ENCODE data around the gene MSRB1. TPM values are rescaled to one million over a fixed set of nuclear protein-coding genes. Genes with fewer than 3 reads are reported as not detected.

Gene MSRB1
- total and polyA plus RNA-seq, 2 of the 8 experiments (the other 6 are each of a cell fraction or from before 2014, with no cell fraction given): 28.2 to 51.4 TPM

GRCh38 chr16:1918351-1919326 lies 24.4 kb downstream of the MSRB1 start, which contains the start of gene HS3ST6:
TSS of gene HS3ST6 (minus strand) at chr16:1918415. CDS start at chr16:1918323, 92 bp downstream.
- peaks cover 4 to 41% (median 27%) of the 10 kb centered on the region in 4 experiments for H3K4me1 ChIP-seq (replicated peaks in 1 of 4; ENCODE audit: control insufficient read depth in 3 of 4, insufficient read depth in 4 of 4, low read length in 3 of 4)
- no peaks in the 10 kb centered on the region for H3K9me3 ChIP-seq (ENCODE audit: insufficient read depth in 2 of 2, low read depth in 1 of 2, low read length in 1 of 2)
- no peak within 1 kb of the TSS for H3K56ac ChIP-seq (replicated peaks; ENCODE audit: insufficient read length, low read depth, low read length)
- 0 out of 2 replicates have a peak within 1 kb of the TSS, but pooled peaks have one; percentile 48 for H2BK20ac ChIP-seq (ENCODE audit: low read length)
- H4K5ac ChIP-seq (ENCODE audit: insufficient read length, low read depth, low read length): no peak within 1 kb of the TSS
- no peak within 1 kb of the TSS for H2BK5ac ChIP-seq (ENCODE audit: low read depth, low read length)
- H3K4ac ChIP-seq (replicated peaks; ENCODE audit: insufficient read length, low read depth, low read length): peak within 1 kb of the TSS; percentile 62
- H4K20me1 ChIP-seq (replicated peaks in 1 of 2; ENCODE audit: control insufficient read depth in 1 of 2, insufficient read depth in 2 of 2, low read length in 2 of 2): peaks cover 4 to 9% of the 10 kb centered on the region in 2 experiments
- H3K27me3 ChIP-seq (replicated peaks in 1 of 4; ENCODE audit: control insufficient read depth in 3 of 4, extremely low read depth in 1 of 4, insufficient read depth in 3 of 4, low read length in 3 of 4): peaks cover 39 to 89% (median 72%) of the 10 kb centered on the region in 4 experiments
- H3K9ac ChIP-seq (replicated peaks in 1 of 4; ENCODE audit: extremely low read depth in 1 of 4, low read depth in 3 of 4, low read length in 3 of 4): no peak within 1 kb of the TSS
- no peak within 1 kb of the TSS for H2BK120ac ChIP-seq (replicated peaks; ENCODE audit: low read depth, low read length)
- H3K4me2 ChIP-seq (ENCODE audit: insufficient read depth in 1 of 2, low read depth in 2 of 2, low read length in 2 of 2): peak within 1 kb of the TSS; percentile 65 to 88
- CTCF ChIA-PET (ENCODE audit: partially characterized antibody): interaction anchor here (1.2 to 2.2 kb wide), 4 partner anchors 10 to 34 kb away, joined by 3 to 6 read pairs (median 4); no protein-coding TSS in a partner anchor
- no peak within 1 kb of the TSS for H2BK15ac ChIP-seq (ENCODE audit: low read length)
- POLR2A ChIA-PET (ENCODE audit: partially characterized antibody): interaction anchor here (1.0 to 1.6 kb wide), 3 partner anchors 11 to 53 kb away, joined by 4 read pairs; partner anchors contain the start of gene TBL3
- peaks cover 0 to 7% (median 0%) of the 10 kb centered on the region in 4 experiments; a peak in 1 of 8 replicates for H3K36me3 ChIP-seq (ENCODE audit: control insufficient read depth in 2 of 4, insufficient read depth in 4 of 4, low read length in 3 of 4)
- DNase-seq (ENCODE audit: low read depth in 1 of 2, low spot score in 2 of 2): no peak
- peak within 1 kb of the TSS; percentile 24; the same call in 1 of the 2 replicates for H2AK5ac ChIP-seq (ENCODE audit: low read depth, low read length)
- peak within 1 kb of the TSS; percentile 34 to 58 (median 44) for H3K4me3 ChIP-seq (ENCODE audit: extremely low read depth in 1 of 4, insufficient read depth in 2 of 4, low read depth in 3 of 4, low read length in 4 of 4)
- H3K14ac ChIP-seq (ENCODE audit: insufficient read length): no peak within 1 kb of the TSS
- FAIRE-seq: no peak
- no peaks in the 10 kb centered on the region for H3K79me1 ChIP-seq (ENCODE audit: low read depth, low read length)
- H4K91ac ChIP-seq (replicated peaks; ENCODE audit: insufficient read length, low read length): no peak within 1 kb of the TSS
- H2BK12ac ChIP-seq (ENCODE audit: low read depth, low read length): no peak within 1 kb of the TSS
- H3K79me2 ChIP-seq (ENCODE audit: control insufficient read depth in 1 of 2, insufficient read depth in 2 of 2, low read length in 2 of 2): no peaks in the 10 kb centered on the region
- TF ChIP-seq EZH2 (IDR thresholded peaks at IDR 0.05; ENCODE audit: low read depth, low read length, severe bottlenecking) (peak; percentile 64), SUZ12 (IDR thresholded peaks at IDR 0.05; ENCODE audit: low read length) (peak; percentile 67), KDM4A (IDR thresholded peaks at IDR 0.05; ENCODE audit: low read depth, low read length, severe bottlenecking) (peak; percentile 10), POLR2A (IDR thresholded peaks at IDR 0.05; ENCODE audit: control extremely low read depth in 1 of 2, low read depth in 2 of 2, low read length in 2 of 2) (no peak)
- no peak within 1 kb of the TSS for H2AFZ ChIP-seq (ENCODE audit: low read length)
- H3K23me2 ChIP-seq (ENCODE audit: low read depth, low read length): peaks cover 9% of the 10 kb centered on the region; the same call in 1 of the 2 replicates
- H4K8ac ChIP-seq (ENCODE audit: extremely low read depth, insufficient read depth, low read length): peak within 1 kb of the TSS; percentile 11
- H3K18ac ChIP-seq (ENCODE audit: extremely low read depth, low read length): peak within 1 kb of the TSS; percentile 60; the same call in 1 of the 2 replicates
- no peak within 1 kb of the TSS for H3K27ac ChIP-seq (ENCODE audit: low read depth, low read length)
- WGBS, 2 experiments (ENCODE audit: extremely low coverage in 1 of 2, insufficient coverage in 1 of 2, insufficient read length in 1 of 2, insufficient replicate concordance in 2 of 2, low coverage in 1 of 2, low lambda C conversion rate in 2 of 2, missing lambda C conversion rate in 1 of 2): 26% methylated on average over 14 of the region's 71 CpGs; no CpG with 5 or more reads in 1 of the 2 experiments
- no peak within 1 kb of the TSS for H3K23ac ChIP-seq (ENCODE audit: insufficient read length)

Measured in H1 (cell line).